ENCODE measurements around the gene ODF2L. TPM values are rescaled to one million over a fixed set of nuclear protein-coding genes. Genes with fewer than 3 reads are reported as not detected.
A peak's percentile ranks its signal among the peaks of the same experiment; 100 is the strongest.

Gene ODF2L
- total and polyA plus RNA-seq, 8 donors: 6.1 to 36.4 (median 11.3) TPM

DNA sequence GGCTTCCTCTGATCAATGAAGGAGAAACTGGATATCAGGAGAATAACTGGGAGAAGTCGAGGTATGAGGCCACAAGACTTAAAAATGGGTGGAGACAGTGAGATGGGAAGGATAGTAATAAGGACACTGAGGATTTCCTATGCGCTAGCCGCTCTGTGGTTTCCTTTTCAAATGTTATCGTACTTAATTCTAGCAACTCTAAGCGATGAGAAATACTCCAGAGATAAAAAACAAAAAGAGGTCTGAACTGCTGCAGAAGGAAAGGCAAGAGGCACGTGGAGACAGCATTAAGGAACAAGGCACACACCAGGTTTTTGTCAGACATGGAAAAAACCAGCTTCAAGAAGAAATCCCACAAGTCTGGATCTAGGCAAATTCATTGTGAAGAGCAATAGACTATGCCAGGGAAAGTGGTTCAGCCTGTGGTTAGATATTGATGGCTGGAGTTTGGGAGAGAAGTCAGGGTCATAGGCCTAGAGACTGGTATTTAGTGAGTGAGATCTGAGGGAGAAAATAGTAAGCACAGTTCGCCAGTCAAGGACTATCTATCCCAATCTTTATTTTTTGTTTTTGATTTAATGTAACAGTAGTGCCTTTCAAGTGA lies 33.1 kb upstream of the ODF2L start:
- DNase-seq: no peak
- intact Hi-C loops (cut with DNase I): no loop called here
- H3K27me3 ChIP-seq: no peaks in the 10 kb centered on the region
- peaks cover 0 to 5% (median 0%) of the 10 kb centered on the region in 3 donors for H3K4me1 ChIP-seq
- peak overlapping the region in 1 of 4 donors; percentile 24 for H3K27ac ChIP-seq
- FAIRE-seq: no peak
- no peaks in the 10 kb centered on the region for H3K9me3 ChIP-seq
- WGBS, 2 donors: 76 to 82% methylated on average over 7 of the region's 7 CpGs
- TF ChIP-seq, protein P1, sequence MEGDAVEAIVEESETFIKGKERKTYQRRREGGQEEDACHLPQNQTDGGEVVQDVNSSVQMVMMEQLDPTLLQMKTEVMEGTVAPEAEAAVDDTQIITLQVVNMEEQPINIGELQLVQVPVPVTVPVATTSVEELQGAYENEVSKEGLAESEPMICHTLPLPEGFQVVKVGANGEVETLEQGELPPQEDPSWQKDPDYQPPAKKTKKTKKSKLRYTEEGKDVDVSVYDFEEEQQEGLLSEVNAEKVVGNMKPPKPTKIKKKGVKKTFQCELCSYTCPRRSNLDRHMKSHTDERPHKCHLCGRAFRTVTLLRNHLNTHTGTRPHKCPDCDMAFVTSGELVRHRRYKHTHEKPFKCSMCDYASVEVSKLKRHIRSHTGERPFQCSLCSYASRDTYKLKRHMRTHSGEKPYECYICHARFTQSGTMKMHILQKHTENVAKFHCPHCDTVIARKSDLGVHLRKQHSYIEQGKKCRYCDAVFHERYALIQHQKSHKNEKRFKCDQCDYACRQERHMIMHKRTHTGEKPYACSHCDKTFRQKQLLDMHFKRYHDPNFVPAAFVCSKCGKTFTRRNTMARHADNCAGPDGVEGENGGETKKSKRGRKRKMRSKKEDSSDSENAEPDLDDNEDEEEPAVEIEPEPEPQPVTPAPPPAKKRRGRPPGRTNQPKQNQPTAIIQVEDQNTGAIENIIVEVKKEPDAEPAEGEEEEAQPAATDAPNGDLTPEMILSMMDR (IDR thresholded peaks at IDR 0.05): no peak
- no peak overlapping the region for H3K4me3 ChIP-seq
- H3K36me3 ChIP-seq: no peaks in the 10 kb centered on the region
- peak in 1 of 4 donors; percentile 35 for ATAC-seq

GRCh38 chr1:86423873-86424272 lies 27.8 kb upstream of the ODF2L start, which contains the start of gene CLCA2:
Gene CLCA2, plus strand, starts transcription at chr1:86424171. Its CDS starts 77 bp downstream, at chr1:86424248.
- TF ChIP-seq, protein P1 (IDR thresholded peaks at IDR 0.05): no peak

GRCh38 chr1:86423473-86423872 lies 27.4 kb upstream of the ODF2L start:
- ATAC-seq (no peak), FAIRE-seq (no peak), DNase-seq (no peak)
- Histone ChIP-seq H3K9me3 (no peaks in the 10 kb centered on the region), H3K27me3 (no peaks in the 10 kb centered on the region), H3K36me3 (no peaks in the 10 kb centered on the region), H3K4me1 (no peaks in the 10 kb centered on the region), H3K4me3 (no peak overlapping the region), H3K27ac (no peak overlapping the region)
- TF ChIP-seq, protein P1 (IDR thresholded peaks at IDR 0.05): no peak
- intact Hi-C loops (cut with DNase I): no loop called here

More at GRCh38 chr1:86423873-86424272, 27.8 kb upstream of the ODF2L start, which contains the start of gene CLCA2:
- FAIRE-seq (no peak), ATAC-seq (no peak), DNase-seq (no peak)
- Histone ChIP-seq H3K36me3 (no peaks in the 10 kb centered on the region), H3K4me3 (no peak within 1 kb of the TSS), H3K9me3 (no peaks in the 10 kb centered on the region), H3K27me3 (no peaks in the 10 kb centered on the region), H3K4me1 (no peaks in the 10 kb centered on the region), H3K27ac (no peak within 1 kb of the TSS)
- intact Hi-C loops (cut with DNase I): no loop called here

DNA sequence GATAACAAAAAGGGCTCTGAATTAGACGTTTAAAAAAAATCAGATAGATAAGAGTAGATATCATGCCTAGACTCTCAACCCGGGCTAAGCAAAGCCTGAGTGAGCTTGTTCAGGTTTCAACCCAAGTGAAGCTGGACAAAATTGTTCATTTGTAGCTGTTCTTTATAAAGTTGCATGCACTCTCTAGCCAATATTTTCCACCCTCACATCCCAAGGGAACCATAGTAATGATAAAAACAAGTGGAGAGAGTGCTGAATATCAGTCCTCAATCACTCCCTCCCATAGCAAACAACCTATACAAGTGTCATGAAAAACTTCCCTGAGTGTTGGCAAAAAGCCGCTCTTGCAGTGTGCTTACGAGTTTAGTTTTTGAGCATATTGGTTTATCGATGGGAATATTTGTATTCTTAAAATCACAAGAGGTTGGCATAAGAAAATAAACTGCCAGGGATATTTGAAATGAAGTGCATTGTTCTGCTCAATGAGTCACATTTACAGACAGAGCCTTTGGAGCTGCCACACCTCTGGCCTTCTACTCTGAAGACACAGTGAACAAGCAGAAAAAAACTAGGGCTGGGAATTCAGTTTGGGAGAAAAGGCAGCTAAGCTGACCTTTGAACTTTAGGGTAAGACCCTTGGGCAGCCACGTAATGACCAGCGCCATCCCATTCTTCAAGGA lies 25.6 kb upstream of the ODF2L start:
- TF ChIP-seq, protein P1 (IDR thresholded peaks at IDR 0.05): no peak
- intact Hi-C loops (cut with DNase I): no loop called here
- ATAC-seq (no peak), DNase-seq (no peak), FAIRE-seq (no peak)
- Histone ChIP-seq H3K36me3 (no peaks in the 10 kb centered on the region), H3K9me3 (no peaks in the 10 kb centered on the region), H3K27ac (no peak overlapping the region), H3K4me3 (no peak overlapping the region), H3K27me3 (no peaks in the 10 kb centered on the region), H3K4me1 (no peaks in the 10 kb centered on the region)
- 64 to 71% methylated on average over 7 of the region's 7 CpGs for WGBS, 2 donors

All from pancreas (tissue), 10 donors.